ENCODE measurements around the gene OXER1. TPM values are rescaled to one million over a fixed set of nuclear protein-coding genes. Genes with fewer than 3 reads are reported as not detected.
A peak's percentile ranks its signal among the peaks of the same experiment; 100 is the strongest.

The OXER1 gene, protein sequence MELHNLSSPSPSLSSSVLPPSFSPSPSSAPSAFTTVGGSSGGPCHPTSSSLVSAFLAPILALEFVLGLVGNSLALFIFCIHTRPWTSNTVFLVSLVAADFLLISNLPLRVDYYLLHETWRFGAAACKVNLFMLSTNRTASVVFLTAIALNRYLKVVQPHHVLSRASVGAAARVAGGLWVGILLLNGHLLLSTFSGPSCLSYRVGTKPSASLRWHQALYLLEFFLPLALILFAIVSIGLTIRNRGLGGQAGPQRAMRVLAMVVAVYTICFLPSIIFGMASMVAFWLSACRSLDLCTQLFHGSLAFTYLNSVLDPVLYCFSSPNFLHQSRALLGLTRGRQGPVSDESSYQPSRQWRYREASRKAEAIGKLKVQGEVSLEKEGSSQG
- 3.9 TPM for total RNA-seq (ENCODE audit: insufficient read depth, low replicate concordance)

DNA sequence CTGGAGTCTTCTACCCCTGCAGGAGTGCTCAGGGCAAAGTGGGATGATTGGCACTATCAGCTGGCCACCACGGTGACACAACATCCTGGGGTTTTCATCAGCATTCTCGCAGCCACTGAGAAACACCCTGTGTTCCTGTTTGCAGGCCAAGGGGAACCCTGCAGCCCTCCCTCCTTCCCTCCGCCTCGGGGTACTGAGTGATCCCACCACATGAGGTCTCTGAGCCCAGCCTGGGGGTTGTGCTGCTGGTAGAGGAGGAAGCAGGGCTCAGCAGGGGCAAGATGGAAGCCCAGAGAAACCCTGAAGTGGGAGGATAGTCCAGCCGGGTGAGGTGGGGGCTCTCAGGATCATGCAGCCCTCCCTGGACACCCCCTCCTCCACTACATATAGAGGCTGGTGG, at the start of gene OXER1:
TSS of gene OXER1 (minus strand) at position 40 of the 400 bp plus-strand sequence. CDS start 73 bp downstream, outside the sequence.
- DNase-seq (ENCODE audit: low spot score) = no peak

DNA sequence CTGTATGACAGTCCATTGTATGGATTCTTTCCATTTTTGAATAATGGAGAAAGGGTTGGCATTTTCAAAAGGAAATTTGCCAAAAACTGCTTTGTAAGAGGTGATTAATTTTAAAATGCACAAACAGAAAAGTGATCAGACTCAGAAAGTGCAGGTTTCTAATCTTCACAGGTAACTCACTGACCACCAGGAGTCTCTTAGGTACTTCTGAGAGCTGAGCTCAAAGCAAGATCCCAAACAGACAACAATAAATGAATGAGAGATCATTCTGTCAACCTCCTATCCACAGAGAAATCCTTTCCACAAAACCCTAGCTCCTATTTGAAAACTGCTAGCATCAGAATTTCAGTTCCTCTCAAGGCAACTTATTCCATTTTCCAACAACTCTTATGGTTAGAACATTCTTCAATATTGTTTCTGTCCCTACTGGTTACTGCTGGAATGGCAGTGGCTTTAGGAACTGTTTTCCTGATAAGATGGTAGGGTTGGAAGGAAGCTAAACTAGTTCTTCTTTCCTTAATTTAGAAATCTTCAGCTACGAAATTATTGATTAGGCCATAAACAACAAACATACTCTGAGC, 49.1 kb upstream of the OXER1 start:
- peak; percentile 53 for DNase-seq (ENCODE audit: low spot score)

DNA sequence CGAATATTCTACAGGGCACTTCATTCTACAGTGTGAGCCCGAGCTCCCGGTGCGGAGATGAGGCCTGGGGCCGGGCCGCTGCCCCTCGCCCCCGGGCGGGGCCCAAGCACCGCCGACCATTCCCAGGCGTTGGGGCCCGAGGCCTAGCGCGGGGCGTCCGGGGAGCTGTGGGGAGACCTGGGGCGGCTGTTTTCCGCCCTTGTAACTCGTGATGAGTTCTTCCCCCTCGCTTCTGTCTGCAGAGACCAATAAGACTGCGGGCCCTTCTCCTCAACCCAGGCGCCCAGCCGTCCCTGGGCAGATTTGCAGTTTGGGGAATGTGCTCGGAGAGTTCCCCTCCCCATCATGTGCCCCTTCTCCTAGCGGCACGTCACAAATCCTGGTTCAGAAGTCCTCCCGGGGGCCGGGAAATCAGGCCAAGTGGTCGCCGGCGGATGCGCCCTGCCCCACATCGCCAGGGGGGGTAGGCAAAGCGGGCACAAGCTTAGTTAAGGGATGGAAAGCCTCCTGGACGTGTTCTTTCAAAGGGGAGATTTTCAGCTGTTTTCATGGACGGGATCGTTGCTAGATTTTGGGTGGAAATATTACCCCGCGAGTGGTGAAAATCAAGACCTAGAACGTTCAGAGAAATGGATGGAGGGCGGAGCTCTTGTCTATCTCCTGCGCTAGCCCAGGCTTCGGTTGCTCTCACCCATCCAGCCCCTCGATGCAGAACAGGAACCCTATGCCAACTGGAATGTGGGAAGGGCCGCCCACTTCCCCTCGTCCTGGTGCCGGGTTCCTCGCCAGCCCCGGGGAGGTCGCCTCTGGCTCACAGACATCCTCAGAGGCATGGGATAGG, 47.3 kb upstream of the OXER1 start:
- peak; percentile 84 for DNase-seq (ENCODE audit: low spot score)

DNA sequence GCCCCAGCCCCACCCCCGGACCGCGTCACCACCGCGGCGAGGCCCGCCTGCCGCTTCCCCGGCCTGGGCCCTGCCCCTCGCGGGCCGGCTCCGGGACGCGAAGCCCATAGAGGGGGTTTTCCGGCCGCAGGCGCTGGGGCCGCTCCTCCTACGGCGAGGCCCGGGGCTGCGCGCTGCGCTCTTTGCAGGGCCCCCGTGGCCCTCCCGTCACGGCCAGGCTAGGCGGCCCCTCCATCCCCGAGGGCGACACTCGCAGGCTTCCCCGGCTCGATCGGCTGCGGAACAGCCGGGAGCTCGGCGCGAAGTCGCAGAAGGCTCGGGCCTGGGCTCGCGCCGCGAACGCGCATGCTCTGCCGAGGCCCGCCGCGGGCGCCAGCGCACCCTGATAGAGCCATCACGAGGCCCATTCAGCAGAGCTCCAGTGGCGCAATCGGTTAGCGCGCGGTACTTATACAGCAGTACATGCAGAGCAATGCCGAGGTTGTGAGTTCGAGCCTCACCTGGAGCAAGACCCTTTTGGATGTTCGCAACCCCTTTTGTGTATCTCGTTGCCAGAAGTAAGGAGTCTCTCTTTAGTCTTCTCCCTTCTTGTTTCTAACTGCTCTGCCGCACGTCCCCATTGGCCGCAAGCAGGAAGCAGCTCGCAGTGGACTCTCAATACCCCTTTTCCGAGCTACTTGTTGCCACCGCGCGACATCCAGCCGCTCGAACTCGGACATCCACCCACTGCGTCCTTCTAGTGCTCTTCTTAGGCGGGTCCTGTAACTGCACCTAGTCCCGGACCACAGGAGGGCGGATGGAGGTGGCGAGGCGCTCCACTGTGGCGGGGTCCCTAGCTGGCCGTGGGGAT, 46.4 kb upstream of the OXER1 start:
- peak; percentile 97 for DNase-seq (ENCODE audit: low spot score)

DNA sequence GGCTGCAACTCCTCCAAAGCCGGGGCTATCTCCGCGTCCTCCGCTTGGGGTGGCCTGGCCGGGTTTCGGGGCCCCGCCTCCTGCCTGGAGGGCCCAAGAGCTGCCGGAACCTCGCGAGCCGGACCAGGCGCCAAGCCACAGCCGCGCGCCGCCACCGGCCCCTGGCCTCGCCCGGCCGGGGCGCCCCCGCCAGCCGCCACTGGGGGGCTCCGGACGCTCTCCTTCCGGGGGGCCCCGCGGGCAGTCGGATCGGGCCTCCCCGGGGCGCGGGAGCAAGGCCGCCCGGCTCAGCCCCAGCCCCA, 45.8 kb upstream of the OXER1 start:
- DNase-seq (ENCODE audit: low spot score) = no peak

DNA sequence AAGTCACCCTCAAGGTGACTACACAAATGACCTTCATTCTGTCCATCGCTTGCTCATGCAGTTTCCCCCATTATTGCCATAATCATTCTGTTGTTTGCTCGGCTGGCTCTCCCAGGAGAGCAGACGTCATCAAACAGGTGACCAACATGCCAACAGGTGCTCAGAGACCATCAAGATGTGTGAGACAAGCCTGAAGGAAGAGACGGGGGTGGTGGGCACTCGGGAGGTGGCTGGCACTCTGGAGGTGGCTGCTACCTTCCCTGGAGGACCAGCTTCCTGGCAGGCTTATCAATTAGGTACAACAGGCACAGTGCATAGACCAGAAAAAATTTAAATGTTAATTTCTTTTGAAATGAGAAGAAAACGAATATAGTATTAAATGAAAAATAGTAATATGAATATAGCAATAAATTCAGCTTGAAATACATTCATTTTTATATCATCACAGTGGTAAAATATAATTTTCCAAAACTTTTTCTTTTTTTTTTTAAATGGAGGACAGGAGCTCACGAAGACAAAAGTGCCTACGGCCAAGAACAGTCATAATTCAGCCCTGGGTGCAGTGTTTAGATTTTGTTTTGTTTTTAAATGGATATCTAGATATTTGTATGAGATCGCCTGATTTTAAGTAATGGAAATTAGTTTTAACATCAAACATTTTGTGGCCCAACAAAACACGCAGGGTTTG, 45.3 kb upstream of the OXER1 start:
- no peak for DNase-seq (ENCODE audit: low spot score)

DNA sequence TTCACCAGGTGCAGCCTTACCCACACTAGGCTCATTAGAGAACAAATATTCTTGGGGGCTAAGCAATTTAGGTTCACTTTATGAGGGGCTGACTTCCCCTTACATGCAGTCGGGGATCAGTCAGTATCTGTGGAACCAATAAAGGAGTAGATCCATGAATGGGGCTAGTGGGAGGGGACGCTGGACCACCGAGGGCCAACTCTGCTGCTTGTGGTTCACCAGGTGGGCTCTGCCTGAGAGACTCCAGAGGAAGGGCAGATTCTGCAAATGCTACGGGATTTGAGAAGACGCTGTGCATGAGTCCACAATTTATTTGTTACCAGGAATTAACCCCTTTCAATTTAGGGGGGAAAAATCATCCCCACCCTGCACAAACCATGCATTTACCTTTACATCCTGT, 44.4 kb upstream of the OXER1 start:
- DNase-seq (ENCODE audit: low spot score) = no peak

DNA sequence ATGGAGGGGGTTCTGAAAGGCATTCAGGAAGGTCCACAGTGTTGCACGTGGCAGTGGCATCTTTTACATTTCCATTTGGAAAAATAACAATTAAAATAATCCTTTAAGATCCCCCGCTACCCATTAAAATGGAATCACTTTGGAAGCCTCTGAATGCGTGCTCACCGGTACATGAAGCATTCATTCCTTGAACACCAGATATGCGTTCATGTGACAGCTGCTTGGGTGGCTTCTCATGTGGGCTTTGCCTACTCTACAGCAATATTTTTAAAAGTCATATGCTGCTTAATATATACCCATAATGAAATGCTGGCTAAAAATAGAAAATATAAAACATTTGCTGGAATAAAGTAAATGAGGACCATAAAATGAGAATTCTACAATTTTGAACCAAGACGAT, 42.9 kb upstream of the OXER1 start:
- no peak for DNase-seq (ENCODE audit: low spot score)

DNA sequence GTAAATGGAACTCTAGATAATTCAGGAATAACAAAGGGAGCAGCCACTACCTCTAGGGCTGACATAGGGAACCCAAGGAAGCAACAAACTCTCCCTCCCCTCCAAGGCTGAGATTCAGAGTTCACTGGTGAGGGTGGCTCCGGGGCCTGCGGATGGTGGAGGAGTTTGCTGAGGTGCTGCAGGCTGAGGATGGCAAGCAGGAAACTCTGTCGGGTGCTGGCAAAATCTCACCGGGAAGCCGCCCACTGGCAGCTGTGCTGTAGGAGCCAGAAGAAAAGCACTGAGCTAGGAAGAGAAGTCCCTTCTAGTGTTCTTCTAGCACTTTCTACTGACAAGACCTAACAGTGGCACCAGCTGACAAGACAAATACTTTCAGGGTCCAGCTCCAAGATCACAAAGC, 41.0 kb upstream of the OXER1 start:
- no peak for DNase-seq (ENCODE audit: low spot score)

DNA sequence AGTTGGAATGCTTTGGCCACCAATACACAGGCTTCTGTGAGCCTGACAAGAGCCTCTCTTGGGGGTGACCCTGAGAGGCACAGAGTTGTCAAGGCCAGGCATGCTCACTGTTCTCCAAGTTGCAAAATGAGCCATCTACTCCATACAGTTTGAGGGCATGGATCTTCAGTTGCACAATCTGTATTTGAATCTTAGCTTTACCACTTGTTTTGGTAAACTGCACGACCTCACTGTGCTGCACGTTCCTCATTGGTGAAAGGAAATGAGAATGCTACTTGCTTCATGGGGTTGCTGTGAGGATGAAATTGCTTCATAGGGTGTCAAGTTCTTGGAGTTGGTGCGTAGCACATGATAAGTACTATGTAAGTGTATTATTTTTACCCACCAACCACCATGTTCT, 40.4 kb upstream of the OXER1 start:
- DNase-seq (ENCODE audit: low spot score) = no peak

DNA sequence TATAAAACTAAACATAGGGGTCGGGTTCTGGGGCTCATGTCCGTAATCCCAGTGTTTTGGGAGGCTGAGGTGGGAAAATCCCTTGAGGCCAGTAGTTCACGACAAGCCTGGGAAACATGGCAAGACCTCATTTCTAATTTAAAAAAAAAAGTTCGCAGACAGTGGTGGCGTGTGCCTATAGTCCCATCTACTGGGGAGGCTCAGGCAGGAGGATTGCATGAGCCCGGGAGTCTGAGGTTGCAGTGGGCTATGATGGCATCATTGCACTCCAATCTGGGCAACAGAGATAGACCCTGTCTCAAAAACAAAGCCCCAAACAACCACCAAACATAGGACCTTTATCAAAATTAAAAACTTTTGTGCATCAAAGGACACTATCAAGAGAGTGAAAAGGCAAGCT, 38.2 kb upstream of the OXER1 start:
- no peak for DNase-seq (ENCODE audit: low spot score)

DNA sequence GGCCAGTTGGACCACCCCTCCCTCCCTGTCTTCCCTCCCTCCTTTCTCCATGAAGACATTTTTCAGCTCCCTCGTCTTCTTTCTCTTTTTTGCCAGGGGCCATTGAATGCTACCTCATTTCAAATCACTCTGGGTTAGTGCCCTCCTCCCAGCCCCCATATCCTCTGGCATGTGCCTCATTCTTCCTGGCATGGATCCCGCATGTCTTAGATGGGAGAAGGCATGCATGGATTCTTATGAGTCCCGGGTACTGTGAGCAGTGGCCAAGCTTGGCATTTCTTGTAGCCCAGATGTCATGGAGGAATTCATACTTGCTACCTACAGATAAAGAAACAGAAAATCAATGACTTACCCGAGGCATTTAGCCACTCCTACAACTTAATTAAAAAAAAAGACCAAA, 37.4 kb upstream of the OXER1 start:
- DNase-seq (ENCODE audit: low spot score) = peak; percentile 57

DNA sequence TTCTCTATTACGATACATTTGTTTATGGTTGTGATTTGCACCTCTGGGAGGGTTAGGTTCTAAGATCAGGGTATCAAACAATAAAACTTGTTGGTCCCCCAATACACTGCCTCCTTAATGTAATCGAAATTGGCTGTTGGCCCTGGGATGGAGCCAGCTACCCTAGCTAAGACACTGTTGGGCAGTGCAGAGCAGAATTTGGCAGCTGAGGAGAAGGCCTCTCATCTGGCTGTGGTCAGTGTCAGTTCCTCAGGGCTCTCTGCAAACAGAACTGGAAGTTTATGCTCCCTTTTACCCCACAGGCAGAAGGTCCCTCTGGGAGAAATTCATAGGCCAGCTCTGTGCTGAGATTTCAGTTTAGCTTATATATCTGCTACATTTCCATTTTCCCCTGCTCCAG, 37.0 kb upstream of the OXER1 start:
- DNase-seq (ENCODE audit: low spot score) = peak; percentile 57

DNA sequence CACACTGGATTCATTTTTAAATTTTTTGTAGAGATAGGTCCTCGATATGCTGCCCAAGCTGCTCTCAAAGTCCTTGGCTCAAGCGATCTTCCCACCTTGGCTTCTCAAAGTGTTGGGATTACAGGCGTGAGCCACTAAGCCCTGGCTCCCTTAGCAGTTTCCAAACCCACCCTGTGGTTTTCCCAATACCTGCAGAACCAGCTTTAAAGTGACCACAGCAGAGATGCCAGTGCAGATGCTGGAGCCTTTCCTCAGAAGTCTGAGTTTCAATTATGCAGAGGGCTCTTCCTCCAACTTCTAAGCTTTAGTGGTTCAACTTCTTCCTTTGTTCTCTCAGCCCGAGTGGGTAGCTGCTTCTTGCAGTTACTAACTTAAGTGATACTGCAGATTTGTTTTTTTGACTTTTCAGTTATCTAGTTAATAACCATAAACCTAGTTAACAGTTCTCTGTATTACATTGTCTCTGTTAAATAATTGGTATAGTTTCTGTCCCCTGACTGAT, 36.6 kb upstream of the OXER1 start:
- DNase-seq (ENCODE audit: low spot score) = no peak

DNA sequence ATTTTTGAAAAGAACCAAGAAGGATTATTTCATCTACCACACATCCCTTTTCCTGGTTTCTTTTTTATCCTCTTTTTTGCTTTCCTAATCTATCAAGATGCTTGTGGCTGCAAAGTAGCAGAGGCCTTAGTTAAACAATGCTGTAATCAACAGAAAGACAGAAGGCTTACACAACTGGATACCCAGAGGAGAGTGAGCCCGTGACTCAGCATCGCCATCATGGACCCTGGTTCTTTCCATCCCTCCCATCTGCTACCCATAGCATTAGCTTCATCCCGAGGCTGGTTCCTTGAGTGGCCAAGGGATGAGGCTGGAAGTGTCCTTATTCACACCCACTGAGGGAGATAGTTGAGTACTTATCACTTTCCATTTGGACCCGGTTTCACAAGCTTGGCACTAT, 35.9 kb upstream of the OXER1 start:
- no peak for DNase-seq (ENCODE audit: low spot score)

DNA sequence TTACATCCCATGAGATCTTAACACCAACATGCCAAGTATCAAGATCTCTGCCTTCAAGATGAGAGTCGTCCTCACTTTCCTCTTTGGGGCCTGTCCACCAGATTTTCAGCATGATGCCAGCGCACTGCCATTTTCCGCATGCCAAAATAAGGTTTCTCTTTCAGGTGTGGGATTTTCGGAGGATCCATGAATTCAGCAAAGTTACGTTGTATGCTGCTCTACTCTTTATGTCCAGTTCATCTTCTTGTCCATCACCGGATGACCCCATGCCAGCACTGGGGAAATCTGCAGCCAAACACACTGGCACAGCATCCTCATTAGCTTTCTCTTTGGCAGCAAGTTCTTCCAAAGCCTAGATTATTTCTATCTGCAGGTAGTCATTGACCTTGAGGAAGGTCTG, 33.3 kb upstream of the OXER1 start:
- DNase-seq (ENCODE audit: low spot score) = no peak

DNA sequence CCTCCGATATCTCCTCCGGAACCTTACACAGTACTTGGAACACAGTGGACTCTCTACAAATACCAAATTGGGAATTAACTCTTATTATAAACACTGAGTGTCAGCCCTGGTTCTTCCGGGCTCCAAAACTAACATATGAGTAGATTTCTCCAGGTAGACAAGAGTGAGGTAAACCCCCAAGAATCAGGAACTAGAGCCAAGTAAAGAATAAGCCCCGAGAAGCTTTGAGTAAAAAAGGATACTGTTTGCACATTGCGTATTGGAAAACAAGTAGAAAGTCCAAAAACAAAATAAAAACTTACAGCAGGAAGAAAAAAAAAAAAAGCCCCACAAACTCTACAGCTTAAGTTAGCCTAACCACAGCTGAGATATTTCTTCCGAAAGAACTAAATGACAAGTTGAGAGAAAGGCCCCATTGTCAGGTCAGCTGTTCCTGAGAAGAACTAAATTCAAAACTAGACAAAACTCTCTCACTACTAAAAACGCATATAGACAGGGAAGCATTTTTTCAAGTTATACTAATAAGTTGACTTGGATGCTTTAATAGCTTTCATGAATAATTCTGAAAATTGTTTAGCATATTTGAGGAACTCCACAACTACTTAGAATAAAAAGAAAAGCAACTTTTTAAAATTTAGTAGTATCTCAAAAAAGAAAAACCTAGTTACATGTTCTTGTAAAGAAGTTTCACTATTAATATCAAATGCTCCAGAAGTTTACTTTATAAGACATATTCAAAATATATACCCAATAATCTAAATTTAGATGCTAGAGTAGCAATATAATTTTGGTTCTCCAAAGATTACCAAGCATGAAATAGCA, 32.7 kb upstream of the OXER1 start:
- no peak for DNase-seq (ENCODE audit: low spot score)

DNA sequence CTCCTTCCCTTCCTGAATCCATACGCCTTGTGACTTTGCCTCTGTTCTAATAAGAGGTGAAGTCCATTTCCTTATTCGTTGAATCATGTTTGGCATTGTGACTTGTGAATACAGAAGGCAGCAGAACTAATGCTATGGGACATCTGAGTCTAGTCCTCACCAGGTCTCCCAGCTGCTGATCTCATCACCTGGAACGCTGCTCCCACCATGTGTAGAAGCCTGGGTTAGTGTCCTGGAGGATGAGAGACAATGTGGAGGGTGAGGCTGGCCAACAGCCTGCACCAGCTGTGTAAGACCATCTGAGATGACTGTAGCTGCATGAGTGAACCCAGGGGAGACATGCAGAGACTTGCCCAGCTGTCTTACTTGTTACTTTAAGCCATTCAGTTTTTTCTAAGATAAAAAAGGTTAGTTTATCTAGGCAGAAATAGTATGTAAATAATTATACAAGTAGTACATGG, 31.9 kb upstream of the OXER1 start:
- DNase-seq (ENCODE audit: low spot score) = no peak

DNA sequence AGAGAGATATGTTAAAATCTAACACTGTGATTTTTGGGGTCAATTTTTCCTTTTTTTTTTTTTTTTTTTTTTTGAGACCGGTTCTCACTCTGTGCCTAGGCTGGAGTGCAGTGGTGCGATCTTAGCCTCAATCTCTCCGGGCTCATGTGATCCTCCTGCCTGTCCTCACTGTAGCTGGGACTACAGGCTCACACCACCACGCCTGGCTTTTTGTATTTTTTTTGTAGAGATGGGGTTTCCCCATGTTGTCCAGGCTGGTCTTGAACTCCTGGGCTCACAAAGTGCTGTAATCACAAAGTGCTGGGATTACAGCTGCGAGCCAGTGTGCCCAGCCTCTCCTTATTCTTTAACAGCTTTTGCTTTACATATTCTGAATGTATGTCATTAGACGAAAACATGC, 31.3 kb upstream of the OXER1 start:
- DNase-seq (ENCODE audit: low spot score) = no peak

All from umbilical cord (tissue), 2 donors.